Lower leg skin (tissue), 4 donors: ENCODE data around the gene COL15A1. TPM values are rescaled to one million over a fixed set of nuclear protein-coding genes. Genes with fewer than 3 reads are reported as not detected.

Experiments used
- DNase-seq, 2 donors: peaks; one replicate each; pipeline ENCODE4 v3.0.0-alpha.2; 2019; ENCODE audit warnings: low spot score in 2 of 2
- H3K4me3 ChIP-seq: fragments of 200-600 bp; sonication (generic); 2 replicates; pipeline ENCODE4 v1.5.1; 2017; ENCODE audit warnings: mild to moderate bottlenecking, low read depth; ENCODE audit not compliant: poor library complexity, severe bottlenecking
- POLR2A ChIP-seq, 2 donors: fragments of 450-650 bp; IDR thresholded peaks; one replicate each; pipeline ENCODE4 v1.6.1; 2016 to 2017; ENCODE audit warnings: antibody characterized with exemption in 2 of 2, mild to moderate bottlenecking in 1 of 2, moderate library complexity in 1 of 2
- WGBS, 2 donors: methylation state at CpG; one replicate each; pipeline ENCODE4 v1.1.5; 2018; 5-methylcytosine and 5-hydroxymethylcytosine counted together
- intact Hi-C: fragments of 100-400 bp; cut with DNase I; formaldehyde crosslinking; loops from one replicate; pipeline ENCODE4 v1.15.0; 2023; ENCODE audit warnings: low total_unique reads
- total RNA-seq, 4 donors: library from RNA; depleted of rRNA; stranded (reverse); fragments of >200 nt; gene quantifications; one replicate each; pipeline ENCODE4 v1.1.0, GENCODE V29; 2016
- TF ChIP-seq, protein P1 (sequence below), 3 donors: fragments of 450-650 bp; IDR thresholded peaks; one replicate each; pipeline ENCODE4 v1.5.1; 2016; ENCODE audit warnings: antibody characterized with exemption in 3 of 3, mild to moderate bottlenecking in 3 of 3, moderate library complexity in 2 of 3

The COL15A1 gene
- total RNA-seq, 4 donors from 2014 or later, result 2.3 to 14.1 (median 8.3) TPM

DNA sequence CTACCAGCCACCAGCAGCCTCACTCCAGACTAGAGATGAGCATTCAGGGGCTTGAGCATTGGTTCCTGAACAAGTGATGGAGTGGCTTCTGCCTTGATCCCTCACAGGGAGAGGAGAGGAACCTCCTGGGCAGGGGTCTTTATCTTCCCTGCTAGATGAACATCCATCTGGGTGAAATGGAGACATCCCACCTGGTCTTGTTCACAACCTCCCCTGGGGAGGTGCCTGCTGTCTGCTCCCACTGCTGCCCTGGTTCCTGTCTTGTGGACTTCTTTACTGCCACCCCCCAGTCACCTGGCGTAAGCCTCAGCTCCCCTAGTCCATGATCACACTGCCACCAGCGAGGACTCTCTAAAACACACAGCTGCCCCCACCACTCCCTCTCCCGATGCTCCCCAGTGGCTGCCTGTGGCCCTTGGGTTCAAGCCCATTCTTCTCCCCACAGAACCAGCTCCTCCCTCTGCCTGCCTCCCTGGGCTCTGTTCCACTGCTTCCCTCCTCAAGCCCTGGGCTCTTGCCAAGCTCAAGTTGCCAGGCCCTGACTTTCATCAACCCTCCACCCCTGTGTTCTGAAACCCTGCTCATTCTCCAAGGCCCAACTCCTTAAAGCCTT, 51.5 kb downstream of the COL15A1 start:
- H3K4me3 ChIP-seq, result no peak overlapping the region
- intact Hi-C loops, result loop anchor here (5.0 kb wide), 1 partner anchor 143 kb away; no protein-coding TSS in a partner anchor
- DNase-seq, result peak in 1 of 2 donors; percentile 82
- TF ChIP-seq, protein P1, sequence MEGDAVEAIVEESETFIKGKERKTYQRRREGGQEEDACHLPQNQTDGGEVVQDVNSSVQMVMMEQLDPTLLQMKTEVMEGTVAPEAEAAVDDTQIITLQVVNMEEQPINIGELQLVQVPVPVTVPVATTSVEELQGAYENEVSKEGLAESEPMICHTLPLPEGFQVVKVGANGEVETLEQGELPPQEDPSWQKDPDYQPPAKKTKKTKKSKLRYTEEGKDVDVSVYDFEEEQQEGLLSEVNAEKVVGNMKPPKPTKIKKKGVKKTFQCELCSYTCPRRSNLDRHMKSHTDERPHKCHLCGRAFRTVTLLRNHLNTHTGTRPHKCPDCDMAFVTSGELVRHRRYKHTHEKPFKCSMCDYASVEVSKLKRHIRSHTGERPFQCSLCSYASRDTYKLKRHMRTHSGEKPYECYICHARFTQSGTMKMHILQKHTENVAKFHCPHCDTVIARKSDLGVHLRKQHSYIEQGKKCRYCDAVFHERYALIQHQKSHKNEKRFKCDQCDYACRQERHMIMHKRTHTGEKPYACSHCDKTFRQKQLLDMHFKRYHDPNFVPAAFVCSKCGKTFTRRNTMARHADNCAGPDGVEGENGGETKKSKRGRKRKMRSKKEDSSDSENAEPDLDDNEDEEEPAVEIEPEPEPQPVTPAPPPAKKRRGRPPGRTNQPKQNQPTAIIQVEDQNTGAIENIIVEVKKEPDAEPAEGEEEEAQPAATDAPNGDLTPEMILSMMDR (IDR thresholded peaks at IDR 0.05), result no peak
- no peak for TF ChIP-seq POLR2A (IDR thresholded peaks at IDR 0.05)
- 42 to 56% methylated on average over 3 of the region's 3 CpGs for WGBS, 2 donors

DNA sequence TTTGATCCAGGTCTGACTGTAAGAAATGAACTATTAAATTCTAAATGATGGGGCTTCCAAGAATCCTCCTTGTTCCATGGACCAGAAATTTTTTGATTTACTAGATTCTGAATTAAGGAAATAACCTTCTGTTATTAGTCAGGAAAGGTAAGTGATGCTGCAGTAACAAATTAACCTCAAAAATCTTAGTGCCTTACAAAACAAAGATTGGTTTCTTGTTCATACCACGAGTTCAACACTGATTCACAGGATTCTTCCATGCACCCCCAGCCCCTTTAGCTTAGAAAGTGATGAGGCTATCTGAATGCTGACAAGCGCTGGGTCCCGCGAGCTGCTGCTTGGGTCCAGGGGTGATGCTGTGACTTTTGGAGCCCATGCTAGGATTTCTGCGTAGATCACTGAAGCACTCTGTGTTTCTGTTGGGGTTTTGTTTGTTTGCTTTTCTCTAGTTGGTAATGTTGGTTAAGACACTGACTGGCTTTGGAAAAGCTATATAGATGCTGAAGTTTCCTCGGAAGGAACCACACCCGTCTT, 52.3 kb downstream of the COL15A1 start:
- DNase-seq, result no peak
- no peak for TF ChIP-seq POLR2A (IDR thresholded peaks at IDR 0.05)
- TF ChIP-seq, protein P1 (IDR thresholded peaks at IDR 0.05), result no peak
- H3K4me3 ChIP-seq, result no peak overlapping the region
- intact Hi-C loops, result loop anchor here (5.0 kb wide), 1 partner anchor 144 kb away; no protein-coding TSS in a partner anchor
- 93 to 95% methylated on average over 7 of the region's 7 CpGs for WGBS, 2 donors

DNA sequence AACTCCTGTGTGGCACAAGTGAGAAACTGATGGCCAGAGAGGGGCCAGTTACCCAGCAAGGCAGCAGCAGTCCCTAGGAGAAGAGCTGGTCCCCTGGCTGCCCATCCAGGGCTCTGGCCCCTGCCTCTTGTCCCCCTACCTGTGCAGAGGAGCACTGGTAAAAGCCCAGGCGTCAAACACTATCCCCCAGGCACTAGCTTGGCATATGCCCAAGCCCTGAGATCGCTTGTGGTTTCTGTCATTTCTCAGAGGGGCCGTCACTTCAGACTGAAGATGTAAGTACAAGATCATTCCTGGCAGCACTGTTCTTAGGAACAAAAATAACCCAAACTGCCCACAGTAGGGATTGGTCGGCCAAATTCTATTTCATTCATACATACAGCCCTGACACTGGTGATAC, 53.9 kb downstream of the COL15A1 start:
- intact Hi-C loops, result loop anchor here (5.0 kb wide), 1 partner anchor 145 kb away; no protein-coding TSS in a partner anchor
- 39 to 40% methylated on average over 4 of the region's 4 CpGs for WGBS, 2 donors
- DNase-seq, result no peak
- no peak overlapping the region for H3K4me3 ChIP-seq
- TF ChIP-seq, protein P1 (IDR thresholded peaks at IDR 0.05), result no peak
- TF ChIP-seq POLR2A (IDR thresholded peaks at IDR 0.05), result no peak

- intact Hi-C loops, result loop anchor here (5.0 kb wide), 1 partner anchor 146 kb away; no protein-coding TSS in a partner anchor
- WGBS, 2 donors, result 9 to 18% methylated on average over 17 to 18 of the region's 19 CpGs
- H3K4me3 ChIP-seq, result no peak overlapping the region
These were observed 54.9 kb downstream of the COL15A1 start for GRCh38 chr9:98998441-98999151.

GRCh38 chr9:98999152-98999525, 55.4 kb downstream of the COL15A1 start:
- H3K4me3 ChIP-seq, result no peak overlapping the region
- no peak for DNase-seq
- intact Hi-C loops, result loop anchor here (5.0 kb wide), 1 partner anchor 147 kb away; no protein-coding TSS in a partner anchor
- 48 to 56% methylated on average over 6 of the region's 6 CpGs for WGBS, 2 donors
- TF ChIP-seq POLR2A (IDR thresholded peaks at IDR 0.05), result no peak
- TF ChIP-seq, protein P1 (IDR thresholded peaks at IDR 0.05), result no peak

More at GRCh38 chr9:98998441-98999151, 54.9 kb downstream of the COL15A1 start:
- no peak for TF ChIP-seq POLR2A (IDR thresholded peaks at IDR 0.05)
- TF ChIP-seq, protein P1 (IDR thresholded peaks at IDR 0.05), result peak in 1 of 3 donors; percentile 47
- peak; percentile 65 to 96 for DNase-seq
